Stimulated activated CD4-positive, alpha-beta T cell treated with anti-CD3 and anti-CD28 coated beads, TNF-alpha, amount 100 ng/mL, for 24 hours (primary cell): ENCODE results near the gene MAPK11.

Source experiments
- DNase-seq, 3 experiments: peaks; one replicate each; pipeline ENCODE4 v3.0.0-alpha.2; 2020; ENCODE audit warnings: low read depth in 3 of 3

Gene MAPK11

GRCh38 chr22:50269970-50270665 lies at the start of gene MAPK11:
Gene MAPK11 (minus strand): TSS chr22:50270380. CDS start chr22:50270292, 88 bp downstream.
- peak in 2 of 3 experiments; percentile 49 to 73 for DNase-seq

GRCh38 chr22:50319503-50319951 lies 49.3 kb upstream of the MAPK11 start:
- no peak for DNase-seq

GRCh38 chr22:50318698-50319411 lies 48.7 kb upstream of the MAPK11 start:
- DNase-seq: no peak

- DNase-seq: no peak
These were observed 48.1 kb upstream of the MAPK11 start for GRCh38 chr22:50318356-50318697.

GRCh38 chr22:50317674-50318073 lies 47.5 kb upstream of the MAPK11 start:
- DNase-seq: no peak

GRCh38 chr22:50317178-50317577 lies 47.0 kb upstream of the MAPK11 start:
- no peak for DNase-seq

- DNase-seq: no peak
These were observed 46.2 kb upstream of the MAPK11 start for GRCh38 chr22:50316114-50317065.

GRCh38 chr22:50315289-50316113 lies 45.3 kb upstream of the MAPK11 start:
- no peak for DNase-seq

- DNase-seq: peak; percentile 38 to 81 (median 41)
These were observed 44.5 kb upstream of the MAPK11 start for GRCh38 chr22:50314455-50315288.

- no peak for DNase-seq
These were observed 43.9 kb upstream of the MAPK11 start for GRCh38 chr22:50314081-50314454.

- DNase-seq: no peak
These were observed 43.4 kb upstream of the MAPK11 start for GRCh38 chr22:50313600-50313999.

- no peak for DNase-seq
These were observed 42.8 kb upstream of the MAPK11 start for GRCh38 chr22:50313021-50313420.

GRCh38 chr22:50312371-50312770 lies 42.2 kb upstream of the MAPK11 start:
- no peak for DNase-seq

- DNase-seq: no peak
These were observed 41.6 kb upstream of the MAPK11 start for GRCh38 chr22:50311606-50312351.

GRCh38 chr22:50310949-50311444 lies 40.8 kb upstream of the MAPK11 start:
- no peak for DNase-seq

GRCh38 chr22:50310031-50310722 lies 40.0 kb upstream of the MAPK11 start:
- no peak for DNase-seq

GRCh38 chr22:50309601-50309991 lies 39.4 kb upstream of the MAPK11 start:
- DNase-seq: no peak

GRCh38 chr22:50308986-50309600 lies 38.9 kb upstream of the MAPK11 start:
- DNase-seq: no peak

GRCh38 chr22:50308597-50308935 lies 38.4 kb upstream of the MAPK11 start:
- DNase-seq: no peak
